HFFc6 (cell line): ENCODE data around the gene DNMBP. TPM values are rescaled to one million over a fixed set of nuclear protein-coding genes. Genes with fewer than 3 reads are reported as not detected.

Experiments used
- DNase-seq: peaks from one replicate; pipeline ENCODE4 v3.0.0-alpha.2; 2018
- H3K27ac Mint-ChIP-seq: 2 replicates; pipeline ENCODE4 v1.8.0; 2020; ENCODE audit warnings: mild to moderate bottlenecking, mixed read lengths
- H3K27me3 Mint-ChIP-seq: 2 replicates; pipeline ENCODE4 v1.8.0; 2021; ENCODE audit warnings: mild to moderate bottlenecking, moderate library complexity, mixed read lengths; ENCODE audit not compliant: insufficient read depth
- H3K36me3 Mint-ChIP-seq: 2 replicates; pipeline ENCODE4 v1.8.0; 2021; ENCODE audit warnings: low read depth, mixed read lengths
- H3K4me1 Mint-ChIP-seq: 2 replicates; pipeline ENCODE4 v1.8.0; 2020; ENCODE audit warnings: low read depth, mixed read lengths
- H3K4me3 Mint-ChIP-seq: 2 replicates; pipeline ENCODE4 v1.8.0; 2020; ENCODE audit warnings: mild to moderate bottlenecking, moderate library complexity, mixed read lengths
- H3K9me3 Mint-ChIP-seq: 2 replicates; pipeline ENCODE4 v1.8.0; 2020; ENCODE audit warnings: mild to moderate bottlenecking, mixed read lengths
- long read RNA-seq: library from polyadenylated mRNA; unstranded; transcript quantifications from one replicate; pipeline ENCODE4 v2.0.0, GENCODE V29; 2019
- total RNA-seq, 6 experiments: library from RNA; stranded (reverse); fragmentation: NEBNext Ultra II Directional; extraction: Animal tissue kit (Norgen Biotek cat#: 25700); gene quantifications; 2 replicates in 1 of 6; 3 replicates in 5 of 6; pipeline ENCODE4 v1.2.3, GENCODE V29; 2021
- TF ChIP-seq, protein P1 (sequence below): fragments of 200-600 bp; sonication (generic); IDR thresholded peaks from 2 replicates; pipeline ENCODE4 v1.5.0; 2021; ENCODE audit warnings: antibody characterized with exemption, mild to moderate bottlenecking

DNMBP gene, protein sequence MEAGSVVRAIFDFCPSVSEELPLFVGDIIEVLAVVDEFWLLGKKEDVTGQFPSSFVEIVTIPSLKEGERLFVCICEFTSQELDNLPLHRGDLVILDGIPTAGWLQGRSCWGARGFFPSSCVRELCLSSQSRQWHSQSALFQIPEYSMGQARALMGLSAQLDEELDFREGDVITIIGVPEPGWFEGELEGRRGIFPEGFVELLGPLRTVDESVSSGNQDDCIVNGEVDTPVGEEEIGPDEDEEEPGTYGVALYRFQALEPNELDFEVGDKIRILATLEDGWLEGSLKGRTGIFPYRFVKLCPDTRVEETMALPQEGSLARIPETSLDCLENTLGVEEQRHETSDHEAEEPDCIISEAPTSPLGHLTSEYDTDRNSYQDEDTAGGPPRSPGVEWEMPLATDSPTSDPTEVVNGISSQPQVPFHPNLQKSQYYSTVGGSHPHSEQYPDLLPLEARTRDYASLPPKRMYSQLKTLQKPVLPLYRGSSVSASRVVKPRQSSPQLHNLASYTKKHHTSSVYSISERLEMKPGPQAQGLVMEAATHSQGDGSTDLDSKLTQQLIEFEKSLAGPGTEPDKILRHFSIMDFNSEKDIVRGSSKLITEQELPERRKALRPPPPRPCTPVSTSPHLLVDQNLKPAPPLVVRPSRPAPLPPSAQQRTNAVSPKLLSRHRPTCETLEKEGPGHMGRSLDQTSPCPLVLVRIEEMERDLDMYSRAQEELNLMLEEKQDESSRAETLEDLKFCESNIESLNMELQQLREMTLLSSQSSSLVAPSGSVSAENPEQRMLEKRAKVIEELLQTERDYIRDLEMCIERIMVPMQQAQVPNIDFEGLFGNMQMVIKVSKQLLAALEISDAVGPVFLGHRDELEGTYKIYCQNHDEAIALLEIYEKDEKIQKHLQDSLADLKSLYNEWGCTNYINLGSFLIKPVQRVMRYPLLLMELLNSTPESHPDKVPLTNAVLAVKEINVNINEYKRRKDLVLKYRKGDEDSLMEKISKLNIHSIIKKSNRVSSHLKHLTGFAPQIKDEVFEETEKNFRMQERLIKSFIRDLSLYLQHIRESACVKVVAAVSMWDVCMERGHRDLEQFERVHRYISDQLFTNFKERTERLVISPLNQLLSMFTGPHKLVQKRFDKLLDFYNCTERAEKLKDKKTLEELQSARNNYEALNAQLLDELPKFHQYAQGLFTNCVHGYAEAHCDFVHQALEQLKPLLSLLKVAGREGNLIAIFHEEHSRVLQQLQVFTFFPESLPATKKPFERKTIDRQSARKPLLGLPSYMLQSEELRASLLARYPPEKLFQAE (N-terminal part only)
- total RNA-seq = 10 to 100 TPM; 24.9 to 44.7 (median 28.6) TPM
- long read RNA-seq, partial matches to known transcripts = 2 of 7 reads
- long read RNA-seq, other reads (novel, unspliced or antisense) = 5 of 7 reads

DNA sequence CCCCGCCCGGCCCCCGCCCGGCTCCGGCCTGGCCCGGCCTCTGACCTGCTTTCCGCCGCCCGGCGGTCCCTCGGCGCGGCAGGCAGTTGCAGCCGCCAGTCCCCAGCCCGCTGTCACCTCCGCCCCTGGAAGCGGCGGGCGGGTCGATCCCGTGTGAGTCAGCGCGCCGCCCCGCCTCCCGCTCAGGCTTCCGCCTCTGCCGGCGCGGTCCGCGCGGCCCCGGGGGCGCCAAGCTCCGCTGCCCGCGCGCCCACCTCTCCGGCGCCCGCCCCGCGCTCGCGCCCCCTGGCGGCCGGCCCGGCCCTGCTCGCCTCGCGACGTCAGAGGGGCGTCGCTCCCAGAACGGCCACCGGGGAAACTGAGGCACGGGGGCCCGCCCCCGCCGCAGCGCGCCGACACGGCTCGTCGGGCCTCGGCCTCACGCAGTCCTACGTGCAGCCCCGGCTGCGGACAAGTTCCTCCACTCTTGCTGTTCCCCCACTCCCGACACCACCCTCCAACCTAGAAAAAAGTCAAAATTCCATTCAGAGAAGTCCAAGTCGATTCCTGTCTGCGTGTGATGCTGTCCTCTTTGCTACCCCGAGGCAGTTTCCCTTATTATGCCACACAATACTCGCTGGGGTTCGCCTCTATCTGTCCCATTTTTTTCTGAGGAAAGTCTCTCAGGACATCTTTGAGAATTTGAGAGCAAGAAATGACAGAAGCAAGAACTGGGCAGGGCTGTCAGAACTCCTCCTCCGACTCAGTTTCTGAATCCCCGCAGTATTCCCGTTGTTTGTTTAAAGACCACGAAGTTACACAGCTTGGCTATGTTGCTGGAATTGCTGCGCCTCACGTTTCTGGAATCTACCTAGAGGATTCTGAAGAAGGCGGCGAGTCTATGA is at the start of gene DNMBP:
Gene DNMBP (minus strand): TSS at position 155 of the 884 bp plus-strand sequence. CDS start 37,823 bp downstream, outside the sequence.
- DNase-seq = peak; percentile 64
- Mint-ChIP-seq H3K4me1 (peaks cover 44% of the 10 kb centered on the region), H3K4me3 (peak within 1 kb of the TSS; percentile 94), H3K36me3 (peaks cover 24% of the 10 kb centered on the region), H3K27ac (peak within 1 kb of the TSS; percentile 91), H3K27me3 (peaks cover 2% of the 10 kb centered on the region; the same call in 1 of the 2 replicates), H3K9me3 (no peaks in the 10 kb centered on the region)
- TF ChIP-seq, protein P1, sequence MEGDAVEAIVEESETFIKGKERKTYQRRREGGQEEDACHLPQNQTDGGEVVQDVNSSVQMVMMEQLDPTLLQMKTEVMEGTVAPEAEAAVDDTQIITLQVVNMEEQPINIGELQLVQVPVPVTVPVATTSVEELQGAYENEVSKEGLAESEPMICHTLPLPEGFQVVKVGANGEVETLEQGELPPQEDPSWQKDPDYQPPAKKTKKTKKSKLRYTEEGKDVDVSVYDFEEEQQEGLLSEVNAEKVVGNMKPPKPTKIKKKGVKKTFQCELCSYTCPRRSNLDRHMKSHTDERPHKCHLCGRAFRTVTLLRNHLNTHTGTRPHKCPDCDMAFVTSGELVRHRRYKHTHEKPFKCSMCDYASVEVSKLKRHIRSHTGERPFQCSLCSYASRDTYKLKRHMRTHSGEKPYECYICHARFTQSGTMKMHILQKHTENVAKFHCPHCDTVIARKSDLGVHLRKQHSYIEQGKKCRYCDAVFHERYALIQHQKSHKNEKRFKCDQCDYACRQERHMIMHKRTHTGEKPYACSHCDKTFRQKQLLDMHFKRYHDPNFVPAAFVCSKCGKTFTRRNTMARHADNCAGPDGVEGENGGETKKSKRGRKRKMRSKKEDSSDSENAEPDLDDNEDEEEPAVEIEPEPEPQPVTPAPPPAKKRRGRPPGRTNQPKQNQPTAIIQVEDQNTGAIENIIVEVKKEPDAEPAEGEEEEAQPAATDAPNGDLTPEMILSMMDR = peak; percentile 75

DNA sequence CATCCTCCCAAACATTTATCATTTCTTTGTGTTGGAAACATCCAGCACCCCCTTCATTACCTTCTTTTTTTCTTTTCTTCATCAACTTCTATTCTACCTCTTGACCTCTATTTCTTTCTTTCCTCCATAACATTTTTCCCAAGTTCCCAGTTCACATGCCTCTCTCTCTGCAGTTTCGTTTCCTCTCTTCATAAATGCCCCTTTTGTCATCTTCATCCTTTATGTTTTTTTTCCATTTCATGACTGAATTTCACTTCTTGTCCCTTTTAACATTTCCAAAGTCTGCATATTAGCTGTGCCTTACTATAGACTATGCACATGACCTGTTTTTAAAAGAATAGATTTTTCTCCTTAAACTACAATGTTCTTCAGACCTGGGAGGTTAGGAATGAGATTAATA is 48.2 kb upstream of the DNMBP start:
- peaks cover 6% of the 10 kb centered on the region for H3K27me3 Mint-ChIP-seq
- TF ChIP-seq, protein P1 = no peak

DNA sequence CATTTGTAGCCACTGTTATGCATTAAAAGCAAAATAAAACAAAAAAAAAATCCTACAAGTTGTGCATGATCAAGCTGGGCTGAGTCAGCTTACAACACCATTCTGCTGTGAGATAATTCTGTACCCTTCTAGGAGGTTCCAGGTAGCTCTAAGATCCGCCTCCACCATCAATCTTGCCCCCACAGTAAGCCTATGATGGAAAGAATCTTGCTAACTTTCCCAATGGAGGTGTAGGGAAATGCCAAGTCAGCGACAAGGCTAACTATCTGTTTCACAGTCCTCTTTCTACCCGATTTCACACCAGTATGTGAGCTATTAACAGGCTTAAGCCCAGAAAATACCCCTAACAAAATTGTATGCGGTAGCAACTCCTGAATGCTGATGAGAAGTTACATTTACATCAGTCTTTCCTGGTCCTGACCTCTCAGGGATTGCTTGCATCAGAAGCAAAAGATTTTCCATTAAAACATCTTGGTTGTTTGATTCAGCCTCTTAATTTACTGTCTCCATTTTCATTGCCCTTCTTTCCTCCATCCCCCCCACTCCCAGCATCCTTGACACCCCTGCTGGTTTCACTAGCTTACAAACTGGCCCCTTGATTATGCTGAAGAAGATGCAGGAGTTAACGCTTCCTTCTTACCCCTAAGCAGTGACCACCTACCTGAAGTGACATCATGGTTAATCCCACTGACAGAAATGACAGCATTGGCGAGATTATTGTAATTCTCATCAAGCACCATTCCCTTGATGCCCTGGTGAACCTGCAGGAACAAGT is 44.1 kb upstream of the DNMBP start:
- peaks cover 6% of the 10 kb centered on the region for H3K27me3 Mint-ChIP-seq
- no peak for DNase-seq

More for the DNA sequence above, 48.2 kb upstream of the DNMBP start:
- H3K4me1 Mint-ChIP-seq = no peaks in the 10 kb centered on the region
- no peak for DNase-seq
- no peak overlapping the region for H3K27ac Mint-ChIP-seq
- H3K4me3 Mint-ChIP-seq = no peak overlapping the region
- peaks cover 7% of the 10 kb centered on the region for H3K9me3 Mint-ChIP-seq
- H3K36me3 Mint-ChIP-seq = no peaks in the 10 kb centered on the region

DNA sequence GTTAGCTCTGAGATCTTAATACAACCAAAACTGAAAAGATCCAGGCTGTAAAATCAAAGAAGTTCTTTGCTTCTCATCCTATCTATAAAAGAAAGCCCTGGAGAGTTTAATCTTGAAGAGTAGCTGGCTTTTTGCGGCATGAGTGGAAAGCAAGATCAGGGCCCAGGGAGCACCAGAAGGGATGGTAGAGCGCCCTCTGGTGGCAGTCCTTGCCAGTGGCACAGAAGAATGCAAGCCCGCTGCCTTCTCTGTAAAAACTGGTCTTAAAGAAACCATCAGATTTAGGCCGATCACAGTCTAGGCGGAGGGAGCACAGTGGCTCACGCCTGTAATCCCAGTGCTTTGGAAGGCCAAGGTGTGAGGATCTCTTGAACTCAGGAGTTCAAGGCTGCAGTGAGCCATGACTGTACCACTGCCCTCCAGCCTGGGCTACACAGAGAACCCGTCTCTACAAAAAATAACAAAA is 36.3 kb upstream of the DNMBP start:
- no peak overlapping the region; the same call in 1 of the 2 replicates for H3K4me3 Mint-ChIP-seq
- no peaks in the 10 kb centered on the region for H3K9me3 Mint-ChIP-seq
- TF ChIP-seq, protein P1 = peak; percentile 99
- peaks cover 40% of the 10 kb centered on the region for H3K4me1 Mint-ChIP-seq
- no peaks in the 10 kb centered on the region; the same call in 1 of the 2 replicates for H3K27me3 Mint-ChIP-seq
- H3K27ac Mint-ChIP-seq = peak overlapping the region; percentile 27
- DNase-seq = peak; percentile 78
- no peaks in the 10 kb centered on the region for H3K36me3 Mint-ChIP-seq

More for the DNA sequence above, 44.1 kb upstream of the DNMBP start:
- Mint-ChIP-seq H3K4me3 (no peak overlapping the region), H3K27ac (no peak overlapping the region), H3K36me3 (no peaks in the 10 kb centered on the region), H3K9me3 (peaks cover 7% of the 10 kb centered on the region), H3K4me1 (no peaks in the 10 kb centered on the region)
- TF ChIP-seq, protein P1 = no peak
